OCI-LY3 (cell line): Measurements from ENCODE around the gene ABCG5.

Source experiments
- EZH2phosphoT487 ChIP-seq: fragments of 200-600 bp; shearing (Covaris generic); IDR thresholded peaks from 2 replicates; pipeline ENCODE4 v1.6.1; 2018; ENCODE audit warnings: antibody characterized with exemption, mixed run types, low read depth
- TF ChIP-seq, protein P1 (sequence below): fragments of 200-600, 300-600 bp; sonication (generic); IDR thresholded peaks from 2 replicates; pipeline ENCODE4 v1.5.1; 2014; ENCODE audit warnings: antibody characterized with exemption, low read length, low read depth

DNA sequence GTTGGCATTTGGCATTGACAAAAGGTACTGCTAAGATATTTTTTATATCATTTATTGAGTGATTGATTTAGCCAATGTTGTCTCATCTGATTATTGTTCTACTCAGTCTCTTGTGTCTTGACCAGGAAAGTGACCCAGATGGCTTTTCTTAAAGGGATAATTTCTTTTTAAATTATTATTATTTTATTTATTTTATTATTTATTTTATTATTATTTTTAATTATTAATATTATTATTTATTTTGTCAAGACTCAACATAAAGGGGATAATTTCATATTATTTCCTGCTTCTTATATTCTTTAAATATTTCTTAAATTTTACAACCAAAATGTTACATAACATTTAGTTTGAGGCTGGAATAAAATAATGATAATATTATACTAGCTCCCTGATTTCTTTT is 37.7 kb downstream of the ABCG5 start:
- TF ChIP-seq, protein P1, sequence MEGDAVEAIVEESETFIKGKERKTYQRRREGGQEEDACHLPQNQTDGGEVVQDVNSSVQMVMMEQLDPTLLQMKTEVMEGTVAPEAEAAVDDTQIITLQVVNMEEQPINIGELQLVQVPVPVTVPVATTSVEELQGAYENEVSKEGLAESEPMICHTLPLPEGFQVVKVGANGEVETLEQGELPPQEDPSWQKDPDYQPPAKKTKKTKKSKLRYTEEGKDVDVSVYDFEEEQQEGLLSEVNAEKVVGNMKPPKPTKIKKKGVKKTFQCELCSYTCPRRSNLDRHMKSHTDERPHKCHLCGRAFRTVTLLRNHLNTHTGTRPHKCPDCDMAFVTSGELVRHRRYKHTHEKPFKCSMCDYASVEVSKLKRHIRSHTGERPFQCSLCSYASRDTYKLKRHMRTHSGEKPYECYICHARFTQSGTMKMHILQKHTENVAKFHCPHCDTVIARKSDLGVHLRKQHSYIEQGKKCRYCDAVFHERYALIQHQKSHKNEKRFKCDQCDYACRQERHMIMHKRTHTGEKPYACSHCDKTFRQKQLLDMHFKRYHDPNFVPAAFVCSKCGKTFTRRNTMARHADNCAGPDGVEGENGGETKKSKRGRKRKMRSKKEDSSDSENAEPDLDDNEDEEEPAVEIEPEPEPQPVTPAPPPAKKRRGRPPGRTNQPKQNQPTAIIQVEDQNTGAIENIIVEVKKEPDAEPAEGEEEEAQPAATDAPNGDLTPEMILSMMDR = no peak
- no peak for TF ChIP-seq EZH2phosphoT487
